ENCODE measurements around the gene PTPRO.

The PTPRO gene

GRCh38 chr12:15532364-15532977, 210.2 kb downstream of the PTPRO start:
- TF ChIP-seq CTCF (IDR thresholded peaks at IDR 0.05), result no peak
- no peak overlapping the region for H3K9ac ChIP-seq
- no peak overlapping the region for H3K27ac ChIP-seq
- no peaks in the 10 kb centered on the region for H3K36me3 ChIP-seq (ENCODE audit: control insufficient read depth, insufficient read depth, low read length)
- H2AFZ ChIP-seq, result no peak overlapping the region
- no peak overlapping the region for H3K4me2 ChIP-seq (ENCODE audit: low read length)
- no peaks in the 10 kb centered on the region for H3K4me1 ChIP-seq
- no peaks in the 10 kb centered on the region for H3K9me3 ChIP-seq (ENCODE audit: control insufficient read depth, low read length)
- H3K27me3 ChIP-seq (ENCODE audit: control insufficient read depth, insufficient read depth, low read length), result no peaks in the 10 kb centered on the region
- H3K4me3 ChIP-seq (ENCODE audit: low read depth, low read length), result no peak overlapping the region
- no peaks in the 10 kb centered on the region for H3K79me2 ChIP-seq

GRCh38 chr12:15534322-15534721, 212.0 kb downstream of the PTPRO start:
- H3K9ac ChIP-seq, result no peak overlapping the region
- no peaks in the 10 kb centered on the region for H3K27me3 ChIP-seq (ENCODE audit: control insufficient read depth, insufficient read depth, low read length)
- H3K4me2 ChIP-seq (ENCODE audit: low read length), result no peak overlapping the region
- no peak overlapping the region for H3K4me3 ChIP-seq (ENCODE audit: low read depth, low read length)
- H3K36me3 ChIP-seq (ENCODE audit: control insufficient read depth, insufficient read depth, low read length), result no peaks in the 10 kb centered on the region
- no peak overlapping the region for H3K27ac ChIP-seq
- TF ChIP-seq CTCF (IDR thresholded peaks at IDR 0.05), result no peak
- no peaks in the 10 kb centered on the region for H3K4me1 ChIP-seq
- H2AFZ ChIP-seq, result no peak overlapping the region
- H3K79me2 ChIP-seq, result no peaks in the 10 kb centered on the region
- H3K9me3 ChIP-seq (ENCODE audit: control insufficient read depth, low read length), result no peaks in the 10 kb centered on the region

- Histone ChIP-seq H3K27ac (no peak overlapping the region), H3K4me3 (ENCODE audit: low read depth, low read length) (no peak overlapping the region), H3K4me2 (ENCODE audit: low read length) (no peak overlapping the region), H3K79me2 (no peaks in the 10 kb centered on the region), H3K9ac (no peak overlapping the region), H2AFZ (no peak overlapping the region), H3K27me3 (ENCODE audit: control insufficient read depth, insufficient read depth, low read length) (no peaks in the 10 kb centered on the region), H3K9me3 (ENCODE audit: control insufficient read depth, low read length) (no peaks in the 10 kb centered on the region), H3K36me3 (ENCODE audit: control insufficient read depth, insufficient read depth, low read length) (no peaks in the 10 kb centered on the region), H3K4me1 (no peaks in the 10 kb centered on the region)
- no peak for TF ChIP-seq CTCF (IDR thresholded peaks at IDR 0.05)
Measured at GRCh38 chr12:15534874-15535273, 212.6 kb downstream of the PTPRO start.

GRCh38 chr12:15535352-15535781, 213.1 kb downstream of the PTPRO start:
- H2AFZ ChIP-seq, result no peak overlapping the region
- no peak for TF ChIP-seq CTCF (IDR thresholded peaks at IDR 0.05)

DNA sequence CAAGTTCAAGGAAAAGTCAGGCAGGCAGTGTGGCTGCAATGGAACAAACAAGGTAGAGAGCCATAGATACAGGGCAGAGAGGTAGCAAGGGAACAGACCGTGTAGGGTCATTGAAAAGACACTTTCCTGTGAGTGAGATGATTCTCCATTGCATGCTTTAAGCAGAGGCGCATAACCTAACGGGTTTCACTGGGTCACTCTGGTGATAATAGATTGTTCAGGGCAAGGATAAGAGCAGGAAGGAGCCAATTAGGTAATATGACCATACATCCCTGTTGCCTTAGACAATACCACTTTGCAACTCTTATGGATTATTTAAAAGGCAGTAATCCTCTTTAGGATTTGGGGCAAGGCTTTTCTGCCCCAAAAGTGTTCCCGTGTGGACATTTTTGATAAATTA, 214.1 kb downstream of the PTPRO start:
- no peak overlapping the region for H3K4me3 ChIP-seq (ENCODE audit: low read depth, low read length)
- no peak overlapping the region for H3K9ac ChIP-seq
- no peaks in the 10 kb centered on the region for H3K9me3 ChIP-seq (ENCODE audit: control insufficient read depth, low read length)
- no peak overlapping the region for H3K27ac ChIP-seq
- no peaks in the 10 kb centered on the region for H3K27me3 ChIP-seq (ENCODE audit: control insufficient read depth, insufficient read depth, low read length)
- H3K79me2 ChIP-seq, result no peaks in the 10 kb centered on the region
- H3K4me2 ChIP-seq (ENCODE audit: low read length), result no peak overlapping the region
- no peak for TF ChIP-seq CTCF (IDR thresholded peaks at IDR 0.05)
- no peaks in the 10 kb centered on the region for H3K4me1 ChIP-seq
- no peaks in the 10 kb centered on the region for H3K36me3 ChIP-seq (ENCODE audit: control insufficient read depth, insufficient read depth, low read length)
- no peak overlapping the region for H2AFZ ChIP-seq

More at GRCh38 chr12:15535352-15535781, 213.1 kb downstream of the PTPRO start:
- Histone ChIP-seq H3K36me3 (ENCODE audit: control insufficient read depth, insufficient read depth, low read length) (no peaks in the 10 kb centered on the region), H3K27me3 (ENCODE audit: control insufficient read depth, insufficient read depth, low read length) (no peaks in the 10 kb centered on the region), H3K4me2 (ENCODE audit: low read length) (no peak overlapping the region), H3K79me2 (no peaks in the 10 kb centered on the region), H3K27ac (no peak overlapping the region), H3K4me1 (no peaks in the 10 kb centered on the region), H3K4me3 (ENCODE audit: low read depth, low read length) (no peak overlapping the region), H3K9ac (no peak overlapping the region), H3K9me3 (ENCODE audit: control insufficient read depth, low read length) (no peaks in the 10 kb centered on the region)

All from parathyroid adenoma (tissue), 2 donors.